GM12892 (cell line): Measurements from ENCODE around the gene STEAP3.

Experiments used
- POLR2A ChIP-seq: IDR thresholded peaks from 2 replicates; pipeline ENCODE4 v1.6.1; 2011; ENCODE audit warnings: low read depth, low read length, control low read depth
- POLR2AphosphoS5 ChIP-seq: IDR thresholded peaks from 2 replicates; pipeline ENCODE4 v1.6.1; 2011; ENCODE audit warnings: low read depth, low read length, control low read depth
- TAF1 ChIP-seq: IDR thresholded peaks from 2 replicates; pipeline ENCODE4 v1.6.1; 2011; ENCODE audit warnings: low read depth, mild to moderate bottlenecking, control low read depth, low read length, borderline replicate concordance

DNA sequence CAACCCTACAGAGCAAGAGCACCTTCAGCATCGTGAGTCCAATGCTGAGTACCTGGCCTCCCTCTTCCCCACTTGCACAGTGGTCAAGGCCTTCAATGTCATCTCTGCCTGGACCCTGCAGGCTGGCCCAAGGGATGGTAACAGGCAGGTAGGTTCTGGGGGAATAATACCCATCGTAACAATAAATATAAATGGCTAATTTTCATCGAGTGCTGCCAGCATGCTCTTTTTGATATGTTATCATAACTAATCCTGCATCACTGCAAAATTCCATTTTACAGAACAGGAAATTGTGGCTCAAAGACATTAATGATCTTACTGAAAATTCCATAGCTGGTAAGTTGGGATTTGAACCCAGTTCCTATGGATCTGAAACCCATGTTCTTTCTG is 22.2 kb downstream of the STEAP3 start:
- TF ChIP-seq TAF1 (no peak), POLR2AphosphoS5 (no peak), POLR2A (no peak)
